HG02759 (cell line): ENCODE data around the gene AMPD1.
A peak's percentile ranks its signal among the peaks of the same experiment; 100 is the strongest.

Source experiments
- ATAC-seq: cut with Tn5 transposase; IDR thresholded peaks from one replicate; pipeline ENCODE4 v1.9.1; 2021; ENCODE audit warnings: mild to moderate bottlenecking, moderate library complexity; ENCODE audit not compliant: unreplicated experiment

The AMPD1 gene

DNA sequence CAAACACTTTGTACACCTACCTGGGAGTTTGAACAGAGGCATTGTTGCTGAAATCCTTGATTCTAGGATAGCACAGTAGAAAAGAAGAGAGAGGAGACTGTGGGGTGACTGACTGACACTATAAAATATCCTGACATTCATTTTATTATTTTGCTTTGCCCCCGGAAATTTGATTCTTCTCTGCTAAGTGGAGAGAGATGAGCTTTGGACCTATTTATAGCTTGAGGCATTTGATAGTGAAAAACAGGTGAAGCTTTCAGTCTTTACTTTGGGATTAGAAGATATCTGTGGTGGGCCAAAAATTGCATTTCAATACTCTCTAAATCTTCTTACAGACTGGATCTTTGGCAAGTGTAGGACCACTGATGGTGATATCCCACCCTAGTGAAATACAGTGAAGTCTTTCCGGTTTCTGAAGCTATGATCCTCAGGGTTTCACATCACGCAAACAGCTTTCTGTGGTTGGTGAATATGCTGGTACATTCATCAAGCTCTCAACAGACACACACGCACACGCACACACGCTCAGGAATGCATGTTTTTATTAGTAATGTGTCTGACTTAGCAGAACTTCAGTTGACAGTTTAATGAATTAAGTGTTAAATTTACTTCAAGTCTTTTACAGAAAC lies at the start of gene AMPD1:
AMPD1 (minus strand) TSS at position 117 of the 629 bp plus-strand sequence; CDS start at position 42, 75 bp downstream.
- ATAC-seq: no peak

DNA sequence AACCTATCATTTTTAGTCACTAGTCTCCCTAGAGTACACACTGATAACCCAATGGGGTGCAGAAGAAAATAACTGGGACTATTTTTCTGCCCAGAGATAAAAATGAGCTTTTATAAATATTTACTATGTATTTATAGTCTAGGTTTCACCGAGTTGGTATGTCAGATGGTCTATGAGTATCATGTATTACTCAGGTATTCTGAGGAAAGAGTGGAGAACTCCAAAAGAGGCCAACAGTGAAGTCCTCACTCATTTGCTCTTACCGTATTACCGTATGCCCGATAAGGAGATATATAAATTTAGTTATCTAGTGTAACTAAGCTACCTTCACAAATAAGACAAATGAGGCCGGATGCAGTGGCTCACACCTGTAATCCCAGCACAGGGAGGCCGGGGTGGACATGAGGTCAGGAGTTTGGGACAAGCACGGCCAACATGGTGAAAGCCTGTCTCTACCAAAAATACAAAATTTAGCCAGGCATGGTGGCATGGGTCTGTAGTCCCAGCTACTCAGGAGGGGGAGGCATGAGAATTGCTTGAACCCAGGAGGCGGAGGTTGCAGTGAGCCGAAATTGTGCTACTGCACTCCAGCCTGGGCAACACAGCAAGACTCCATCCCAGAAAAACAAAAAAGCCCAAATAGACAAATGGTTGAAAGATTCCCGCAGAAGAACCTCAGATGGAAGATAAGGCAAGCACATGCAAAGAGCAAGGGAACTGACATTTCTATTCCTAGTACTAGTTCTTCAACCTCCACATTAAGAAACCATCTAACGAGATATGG lies 46.8 kb upstream of the AMPD1 start:
- no peak for ATAC-seq

GRCh38 chr1:114740331-114740730 lies 45.0 kb upstream of the AMPD1 start:
- no peak for ATAC-seq

DNA sequence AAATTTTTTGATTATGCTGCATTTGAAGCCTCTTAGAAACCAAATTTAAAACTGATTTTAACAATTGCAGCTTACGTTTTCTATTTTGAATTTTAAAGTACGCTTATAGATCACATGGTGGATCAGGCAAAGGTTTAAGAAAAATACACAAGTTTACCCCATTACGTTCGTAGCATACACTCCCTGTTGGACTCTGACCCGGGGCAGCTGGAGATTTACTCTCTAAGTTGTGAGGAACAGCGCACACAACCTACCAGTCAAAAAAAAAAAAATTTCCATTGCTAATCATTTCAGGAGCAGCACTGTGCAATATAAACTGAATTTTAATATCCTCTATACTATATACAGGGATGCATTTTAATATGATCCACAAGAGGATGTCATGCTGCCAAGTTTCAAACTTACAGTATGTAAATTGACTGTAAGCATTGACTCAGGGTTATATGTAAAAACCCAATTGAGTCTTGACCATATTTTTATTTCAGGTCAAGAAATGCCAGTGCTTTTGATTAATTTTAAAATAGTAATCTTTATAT lies 42.0 kb upstream of the AMPD1 start:
- ATAC-seq: no peak

DNA sequence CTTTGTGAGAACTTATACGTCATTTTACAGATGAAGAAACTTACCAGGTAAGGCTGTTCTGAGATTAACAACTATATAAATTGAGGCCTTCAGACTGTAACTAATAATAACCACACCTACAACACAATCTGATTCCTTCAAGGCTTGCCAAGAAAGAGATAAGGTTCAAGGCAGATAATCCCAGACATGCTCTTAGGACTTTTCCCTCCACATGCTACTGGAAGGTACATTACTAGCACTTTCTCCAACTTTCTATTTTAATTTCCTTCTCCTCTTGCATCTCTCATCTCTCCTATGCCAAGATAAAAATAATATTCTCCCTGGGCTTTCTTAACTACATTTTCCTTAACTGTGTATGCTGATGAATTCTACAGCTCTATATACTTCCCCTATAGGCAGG lies 40.1 kb upstream of the AMPD1 start:
- no peak for ATAC-seq

DNA sequence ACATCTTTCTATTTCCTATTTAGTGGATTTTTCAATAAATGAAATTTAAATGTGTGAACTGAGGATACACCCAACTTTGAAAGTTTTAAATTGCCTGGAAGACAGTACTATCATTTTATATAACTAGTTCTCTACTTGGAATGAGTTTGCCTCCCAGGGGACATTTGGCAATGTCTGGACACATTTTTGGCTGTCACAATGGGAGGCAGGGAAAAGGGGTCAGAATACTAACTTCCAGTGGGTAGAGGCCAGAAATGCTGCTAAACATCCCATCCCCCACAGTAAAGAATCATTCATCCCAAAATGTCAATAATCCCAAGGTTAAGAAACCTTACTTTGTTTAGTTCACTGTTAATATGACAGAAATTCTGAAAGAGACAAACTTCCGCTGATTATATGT lies 34.4 kb upstream of the AMPD1 start:
- ATAC-seq: no peak

DNA sequence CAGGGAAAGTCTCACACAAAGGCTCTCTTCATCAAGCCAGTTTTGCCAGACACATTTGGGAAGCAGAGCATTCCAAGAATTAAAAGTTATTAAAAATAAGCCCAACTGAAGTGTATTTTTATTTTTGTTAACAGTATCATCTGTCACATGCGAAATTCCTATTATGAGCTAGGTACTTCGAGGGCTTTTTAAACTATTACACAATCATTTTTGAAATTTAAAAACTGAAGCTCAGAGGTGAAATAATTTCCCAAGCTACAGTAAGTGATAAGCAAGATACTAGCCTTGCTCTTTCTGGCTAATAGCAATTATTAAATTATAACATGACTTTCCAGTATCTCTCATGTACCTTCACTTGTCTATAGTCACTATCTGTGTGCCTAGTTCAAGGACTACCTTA lies 33.2 kb upstream of the AMPD1 start:
- no peak for ATAC-seq

- ATAC-seq: no peak
Measured at GRCh38 chr1:114725230-114725629, 29.9 kb upstream of the AMPD1 start.

DNA sequence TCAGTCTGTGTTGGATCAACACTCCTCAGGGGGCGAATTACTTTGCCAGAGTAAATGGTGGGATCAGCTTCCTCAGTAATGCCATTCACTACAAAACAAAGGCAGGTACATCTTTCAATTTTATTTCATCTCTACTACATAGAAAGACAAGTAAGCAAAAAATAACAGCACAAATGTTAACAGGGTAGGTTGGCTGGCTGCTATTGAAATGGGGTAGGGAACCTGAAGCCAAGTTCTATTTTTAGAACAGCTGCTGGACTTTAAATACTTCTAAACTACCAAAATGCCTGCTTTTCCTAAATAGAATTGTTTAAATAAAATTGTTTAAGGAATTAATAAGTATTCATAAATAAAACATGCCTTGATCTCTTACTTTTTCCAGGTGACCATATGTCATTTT lies 28.6 kb upstream of the AMPD1 start:
- no peak for ATAC-seq

DNA sequence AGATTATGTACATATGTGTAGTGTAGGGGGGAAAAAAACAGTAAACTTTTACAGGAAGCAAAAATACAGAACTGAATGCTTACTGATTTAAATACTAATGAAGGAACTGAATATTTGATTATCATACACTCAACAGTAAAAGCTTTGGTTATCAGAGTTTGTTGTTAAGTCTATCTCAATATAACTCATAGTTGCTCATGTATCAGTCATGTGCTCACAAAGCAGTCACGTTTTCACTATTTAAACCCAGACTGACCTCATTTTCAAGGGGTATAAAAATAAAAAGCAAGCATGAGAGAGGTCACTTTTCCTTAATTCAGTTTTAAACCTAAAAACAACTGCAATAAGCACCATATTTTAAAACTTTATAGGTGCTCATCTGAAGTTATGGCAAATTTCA lies 28.1 kb upstream of the AMPD1 start:
- ATAC-seq: no peak

DNA sequence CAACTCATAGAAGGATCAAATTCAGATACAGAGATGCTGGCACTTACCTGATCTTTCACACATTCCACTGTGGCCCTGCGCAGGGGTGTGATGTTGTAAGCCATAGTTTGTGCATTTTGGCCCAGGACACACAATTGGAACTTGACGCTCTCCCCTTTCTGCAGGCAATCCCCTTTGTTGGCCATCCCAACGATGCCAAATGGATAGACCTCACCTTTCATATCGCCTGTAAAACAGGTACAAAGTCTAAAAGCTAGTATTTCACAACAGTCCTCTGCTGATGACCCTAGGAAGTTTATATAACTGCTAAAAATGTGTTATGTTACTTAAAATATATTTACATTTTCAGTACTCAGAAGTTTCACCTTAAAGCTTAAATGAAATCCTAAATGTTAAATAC lies 25.1 kb upstream of the AMPD1 start:
- no peak for ATAC-seq

- ATAC-seq: no peak
Measured at GRCh38 chr1:114719424-114719787, 24.1 kb upstream of the AMPD1 start.

- no peak for ATAC-seq
Measured at GRCh38 chr1:114718661-114719423, 23.5 kb upstream of the AMPD1 start.

GRCh38 chr1:114716304-114717170 lies 21.2 kb upstream of the AMPD1 start, which contains the start of gene NRAS:
TSS of gene NRAS (minus strand) at chr1:114716771. CDS start at chr1:114716160, 611 bp downstream.
- ATAC-seq: peak; percentile 97

DNA sequence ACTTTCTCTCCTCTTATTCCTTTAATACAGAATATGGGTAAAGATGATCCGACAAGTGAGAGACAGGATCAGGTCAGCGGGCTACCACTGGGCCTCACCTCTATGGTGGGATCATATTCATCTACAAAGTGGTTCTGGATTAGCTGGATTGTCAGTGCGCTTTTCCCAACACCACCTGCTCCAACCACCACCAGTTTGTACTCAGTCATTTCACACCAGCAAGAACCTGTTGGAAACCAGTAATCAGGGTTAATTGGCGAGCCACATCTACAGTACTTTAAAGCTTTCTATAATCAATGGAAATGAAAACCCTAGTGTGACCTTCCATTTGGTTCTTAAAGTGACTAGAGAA lies 20.6 kb upstream of the AMPD1 start:
- peak; percentile 1 for ATAC-seq

GRCh38 chr1:114712977-114713376 lies 17.6 kb upstream of the AMPD1 start:
- no peak for ATAC-seq

GRCh38 chr1:114710360-114710759 lies 15.0 kb upstream of the AMPD1 start:
- ATAC-seq: no peak

DNA sequence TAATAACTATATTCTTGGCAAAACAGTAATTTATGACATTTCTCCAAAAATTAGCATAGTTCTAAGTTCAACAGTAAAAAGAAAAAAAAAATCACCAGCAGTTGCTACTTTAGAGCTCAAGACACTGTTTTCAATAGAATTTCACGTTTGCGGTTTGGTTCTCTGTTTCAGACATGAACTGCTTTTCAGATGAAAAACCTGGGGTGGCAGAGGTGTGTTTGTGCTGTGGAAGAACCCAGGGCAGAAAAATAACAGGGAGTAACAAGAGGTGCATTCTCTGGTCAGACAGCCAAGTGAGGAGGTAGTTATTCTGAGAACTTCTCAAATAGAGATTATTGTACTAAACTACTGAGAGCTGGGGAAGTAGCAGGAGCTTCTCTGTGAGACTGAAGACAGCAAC lies 12.3 kb upstream of the AMPD1 start:
- no peak for ATAC-seq

- no peak for ATAC-seq
Measured at GRCh38 chr1:114703242-114703641, 7.9 kb upstream of the AMPD1 start.

DNA sequence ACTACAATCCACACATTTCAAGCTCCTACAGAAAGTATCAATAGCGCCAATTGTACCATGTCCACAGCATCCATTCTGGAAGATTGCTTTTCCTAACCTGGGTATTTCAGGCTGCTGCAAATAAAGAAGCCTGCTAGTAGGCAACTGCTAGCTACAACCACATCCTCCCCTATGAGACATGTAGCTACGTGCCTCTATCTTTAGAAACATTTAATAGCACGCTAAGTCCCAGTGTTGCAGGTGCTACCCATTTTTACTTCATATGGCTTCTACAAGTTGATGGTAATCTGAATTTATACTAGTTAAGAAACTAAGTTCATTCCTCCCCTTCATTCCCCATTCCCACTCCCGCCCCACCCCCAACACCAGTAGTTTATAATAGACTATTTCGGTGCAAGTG lies 7.4 kb upstream of the AMPD1 start:
- ATAC-seq: no peak

DNA sequence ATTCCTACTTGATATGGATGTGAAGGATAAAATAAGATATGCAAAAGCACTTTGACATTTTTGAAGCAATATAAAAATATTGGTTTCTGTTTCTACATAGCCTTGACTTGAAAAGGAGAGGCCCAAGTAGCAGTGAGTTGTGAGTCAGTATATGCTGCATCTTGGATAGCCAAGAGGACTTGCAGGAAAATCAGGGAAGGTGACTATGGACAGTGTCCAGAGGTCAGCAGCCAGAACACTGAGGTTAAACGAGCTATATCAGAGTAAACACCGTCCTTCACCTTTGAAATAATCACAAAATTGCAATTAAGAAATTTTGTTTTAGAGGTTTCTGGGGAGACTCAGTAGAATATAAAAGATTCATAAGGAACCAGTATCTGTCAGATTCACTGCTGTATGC lies 6.6 kb upstream of the AMPD1 start:
- no peak for ATAC-seq
